ENCODE results near the gene MYBBP1A.
"Not testable (repeated sequence)": the region's sequence is repeated elsewhere in the genome, so short reads cannot be mapped to it uniquely, and the experiment has no call there.

MYBBP1A gene

GRCh38 chr17:4583206-4583605, 28.0 kb upstream of the MYBBP1A start:
- DNase-seq (ENCODE audit: insufficient read length, low spot score) = no peak
- no peak for TF ChIP-seq PAX5 (IDR thresholded peaks at IDR 0.05; ENCODE audit: insufficient read depth, low read length, severe bottlenecking)

GRCh38 chr17:4582691-4583090, 27.5 kb upstream of the MYBBP1A start:
- FAIRE-seq (no peak), DNase-seq (ENCODE audit: insufficient read length, low spot score) (no peak)
- no peak for TF ChIP-seq POU2F2 (IDR thresholded peaks at IDR 0.05; ENCODE audit: low read depth, low read length)
- no peak for TF ChIP-seq POLR2AphosphoS5 (IDR thresholded peaks at IDR 0.05; ENCODE audit: low read depth, low read length)
- no peak for TF ChIP-seq POLR2A (IDR thresholded peaks at IDR 0.05; ENCODE audit: low read depth, low read length)
- TF ChIP-seq PAX5 (IDR thresholded peaks at IDR 0.05; ENCODE audit: insufficient read depth, low read length, severe bottlenecking) = no peak
- no peak for TF ChIP-seq SPI1 (IDR thresholded peaks at IDR 0.05; ENCODE audit: low read depth, low read length)
- TF ChIP-seq TAF1 (IDR thresholded peaks at IDR 0.05; ENCODE audit: low read depth, low read length) = no peak

More at GRCh38 chr17:4583206-4583605, 28.0 kb upstream of the MYBBP1A start:
- FAIRE-seq = no peak

GRCh38 chr17:4582101-4582501, 26.9 kb upstream of the MYBBP1A start:
- FAIRE-seq = no peak

GRCh38 chr17:4580291-4580690, 25.1 kb upstream of the MYBBP1A start:
- no peak for TF ChIP-seq POLR2A (IDR thresholded peaks at IDR 0.05; ENCODE audit: low read depth, low read length)
- no peak for TF ChIP-seq TAF1 (IDR thresholded peaks at IDR 0.05; ENCODE audit: low read depth, low read length)
- no peak for TF ChIP-seq PAX5 (IDR thresholded peaks at IDR 0.05; ENCODE audit: insufficient read depth, low read length, severe bottlenecking)
- TF ChIP-seq SPI1 (IDR thresholded peaks at IDR 0.05; ENCODE audit: low read depth, low read length) = no peak
- TF ChIP-seq POU2F2 (IDR thresholded peaks at IDR 0.05; ENCODE audit: low read depth, low read length) = no peak
- no peak for TF ChIP-seq POLR2AphosphoS5 (IDR thresholded peaks at IDR 0.05; ENCODE audit: low read depth, low read length)
- DNase-seq (ENCODE audit: insufficient read length, low spot score) (no peak), FAIRE-seq (no peak)

More at GRCh38 chr17:4582101-4582501, 26.9 kb upstream of the MYBBP1A start:
- no peak for DNase-seq (ENCODE audit: insufficient read length, low spot score)
- TF ChIP-seq TAF1 (IDR thresholded peaks at IDR 0.05; ENCODE audit: low read depth, low read length) (no peak), POLR2A (IDR thresholded peaks at IDR 0.05; ENCODE audit: low read depth, low read length) (no peak), POLR2AphosphoS5 (IDR thresholded peaks at IDR 0.05; ENCODE audit: low read depth, low read length) (no peak), PAX5 (IDR thresholded peaks at IDR 0.05; ENCODE audit: insufficient read depth, low read length, severe bottlenecking) (no peak), POU2F2 (IDR thresholded peaks at IDR 0.05; ENCODE audit: low read depth, low read length) (no peak), SPI1 (IDR thresholded peaks at IDR 0.05; ENCODE audit: low read depth, low read length) (no peak)

GRCh38 chr17:4579678-4580077, 24.5 kb upstream of the MYBBP1A start:
- TF ChIP-seq POLR2AphosphoS5 (IDR thresholded peaks at IDR 0.05; ENCODE audit: low read depth, low read length) (no peak), SPI1 (IDR thresholded peaks at IDR 0.05; ENCODE audit: low read depth, low read length) (no peak), POU2F2 (IDR thresholded peaks at IDR 0.05; ENCODE audit: low read depth, low read length) (no peak), POLR2A (IDR thresholded peaks at IDR 0.05; ENCODE audit: low read depth, low read length) (no peak), PAX5 (IDR thresholded peaks at IDR 0.05; ENCODE audit: insufficient read depth, low read length, severe bottlenecking) (no peak), TAF1 (IDR thresholded peaks at IDR 0.05; ENCODE audit: low read depth, low read length) (no peak)
- FAIRE-seq (no peak), DNase-seq (ENCODE audit: insufficient read length, low spot score) (no peak)

- not testable (repeated sequence) for DNase-seq (ENCODE audit: insufficient read length, low spot score); FAIRE-seq
Observed at GRCh38 chr17:4578349-4578748, 23.2 kb upstream of the MYBBP1A start.

- no peak for FAIRE-seq
- TF ChIP-seq PAX5 (IDR thresholded peaks at IDR 0.05; ENCODE audit: insufficient read depth, low read length, severe bottlenecking) (no peak), POLR2AphosphoS5 (IDR thresholded peaks at IDR 0.05; ENCODE audit: low read depth, low read length) (no peak), POLR2A (IDR thresholded peaks at IDR 0.05; ENCODE audit: low read depth, low read length) (no peak), SPI1 (IDR thresholded peaks at IDR 0.05; ENCODE audit: low read depth, low read length) (no peak), TAF1 (IDR thresholded peaks at IDR 0.05; ENCODE audit: low read depth, low read length) (no peak), POU2F2 (IDR thresholded peaks at IDR 0.05; ENCODE audit: low read depth, low read length) (no peak)
- DNase-seq (ENCODE audit: insufficient read length, low spot score) = no peak
Observed at GRCh38 chr17:4577386-4577993, 22.3 kb upstream of the MYBBP1A start.

DNA sequence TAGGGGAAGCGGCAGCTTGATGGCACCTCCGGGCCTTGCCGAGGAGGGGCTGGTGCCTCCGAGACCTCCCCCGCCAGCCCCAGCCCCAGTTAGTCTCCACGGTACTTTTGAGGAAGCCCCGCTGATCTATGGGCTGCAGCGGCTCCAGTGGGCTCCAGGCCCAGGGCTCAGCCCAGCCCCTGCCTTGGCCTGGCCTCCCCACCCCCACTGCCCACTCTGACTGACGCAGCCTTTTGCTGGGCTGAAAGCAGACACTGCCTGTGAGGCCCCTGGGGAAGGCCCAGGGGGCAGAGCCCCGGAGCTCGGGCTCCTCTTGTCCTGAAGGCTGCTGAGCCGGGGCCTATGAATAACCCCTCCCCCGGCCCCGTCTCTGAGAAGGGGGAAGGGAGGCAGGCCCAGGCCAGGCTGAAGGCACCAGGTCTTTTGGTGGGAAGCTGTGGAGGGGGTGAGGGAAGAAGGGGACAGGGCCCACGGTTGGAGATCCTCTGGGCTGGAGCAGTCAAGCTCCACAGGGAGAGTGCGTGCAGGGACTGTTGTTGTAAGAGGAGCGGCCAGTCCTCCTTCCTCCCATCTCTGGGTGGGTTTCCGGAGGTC, 21.6 kb upstream of the MYBBP1A start:
- TF ChIP-seq POLR2AphosphoS5 (IDR thresholded peaks at IDR 0.05; ENCODE audit: low read depth, low read length) (no peak), SPI1 (IDR thresholded peaks at IDR 0.05; ENCODE audit: low read depth, low read length) (no peak), PAX5 (IDR thresholded peaks at IDR 0.05; ENCODE audit: insufficient read depth, low read length, severe bottlenecking) (no peak), POU2F2 (IDR thresholded peaks at IDR 0.05; ENCODE audit: low read depth, low read length) (no peak), POLR2A (IDR thresholded peaks at IDR 0.05; ENCODE audit: low read depth, low read length) (no peak), TAF1 (IDR thresholded peaks at IDR 0.05; ENCODE audit: low read depth, low read length) (no peak)
- FAIRE-seq (no peak), DNase-seq (ENCODE audit: insufficient read length, low spot score) (no peak)

GRCh38 chr17:4576161-4576558, 21.0 kb upstream of the MYBBP1A start:
- FAIRE-seq (no peak), DNase-seq (ENCODE audit: insufficient read length, low spot score) (no peak)
- TF ChIP-seq SPI1 (IDR thresholded peaks at IDR 0.05; ENCODE audit: low read depth, low read length) = no peak

DNA sequence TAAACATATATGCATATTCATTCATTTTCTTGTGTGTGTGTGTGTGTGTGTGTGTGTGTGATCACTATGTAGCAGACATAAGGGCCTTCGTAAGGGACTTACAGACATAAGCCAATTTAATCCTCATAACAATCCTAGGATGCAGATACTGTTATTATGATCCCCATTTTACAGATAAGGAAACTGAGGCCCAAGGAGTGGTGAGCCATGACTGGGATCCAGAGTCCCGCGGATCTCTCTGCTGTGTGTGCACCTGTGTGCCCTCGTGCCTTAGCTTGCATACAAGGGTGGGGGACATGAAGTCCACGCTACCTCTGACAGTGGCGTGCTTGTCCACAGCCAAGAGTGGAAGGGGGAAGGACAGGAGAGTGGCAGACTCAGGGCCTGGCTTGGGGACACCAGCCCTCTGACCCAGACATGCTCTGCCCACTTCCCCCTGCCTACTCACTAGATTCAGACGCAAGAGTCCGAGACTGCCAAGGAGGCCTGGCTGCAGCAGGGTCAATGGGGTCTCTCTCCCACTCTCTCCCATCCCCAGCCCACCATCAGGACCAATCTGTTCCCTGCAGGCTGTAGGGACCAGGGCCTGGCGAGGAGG, 19.4 kb upstream of the MYBBP1A start:
- no peak for TF ChIP-seq POLR2A (IDR thresholded peaks at IDR 0.05; ENCODE audit: low read depth, low read length)
- TF ChIP-seq PAX5 (IDR thresholded peaks at IDR 0.05; ENCODE audit: insufficient read depth, low read length, severe bottlenecking) = no peak
- no peak for TF ChIP-seq TAF1 (IDR thresholded peaks at IDR 0.05; ENCODE audit: low read depth, low read length)
- no peak for TF ChIP-seq POU2F2 (IDR thresholded peaks at IDR 0.05; ENCODE audit: low read depth, low read length)
- TF ChIP-seq POLR2AphosphoS5 (IDR thresholded peaks at IDR 0.05; ENCODE audit: low read depth, low read length) = no peak
- no peak for TF ChIP-seq SPI1 (IDR thresholded peaks at IDR 0.05; ENCODE audit: low read depth, low read length)
- no peak for FAIRE-seq

More for the DNA sequence above, 19.4 kb upstream of the MYBBP1A start:
- no peak for DNase-seq (ENCODE audit: insufficient read length, low spot score)
